Myocyte (in vitro differentiated cells): Measurements from ENCODE around the gene RICTOR. TPM values are rescaled to one million over a fixed set of nuclear protein-coding genes. Genes with fewer than 3 reads are reported as not detected.
A peak's percentile ranks its signal among the peaks of the same experiment; 100 is the strongest.

Source experiments
- DNase-seq: peaks from one replicate; pipeline ENCODE4 v3.0.0-alpha.2; 2012; ENCODE audit warnings: low read depth
- total RNA-seq: library from RNA; depleted of rRNA; stranded (reverse); fragments of >200 nt; gene quantifications from 2 replicates; pipeline ENCODE4 v1.2.3, GENCODE V29; 2014

Gene RICTOR
- total RNA-seq, 1 donor from 2014 or later: 28.5 TPM

DNA sequence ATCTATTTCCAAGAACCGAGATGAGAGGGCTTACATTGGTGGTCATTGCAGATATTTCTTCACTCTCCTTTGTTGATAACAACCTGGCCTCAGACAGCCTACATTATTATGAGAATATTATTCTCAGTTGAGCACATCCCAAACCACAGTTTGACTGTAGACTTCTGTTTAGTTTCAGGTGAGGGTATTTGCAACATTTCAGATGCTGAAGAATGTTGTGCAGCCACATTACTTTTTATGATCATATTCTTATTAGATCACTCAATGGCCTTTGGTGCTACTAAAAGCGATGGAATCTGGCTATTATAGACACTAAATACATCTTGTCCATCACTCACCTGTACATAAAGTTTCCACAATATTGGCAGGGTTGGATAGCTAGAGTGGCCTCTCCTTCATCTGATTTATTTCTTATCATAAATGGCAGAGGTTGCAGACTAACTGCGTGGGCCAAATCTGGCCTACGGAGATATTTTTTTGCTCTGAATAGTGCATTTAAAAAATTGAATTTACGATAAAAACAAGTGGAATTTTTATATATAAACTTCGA is 26.2 kb upstream of the RICTOR start:
- DNase-seq: no peak

DNA sequence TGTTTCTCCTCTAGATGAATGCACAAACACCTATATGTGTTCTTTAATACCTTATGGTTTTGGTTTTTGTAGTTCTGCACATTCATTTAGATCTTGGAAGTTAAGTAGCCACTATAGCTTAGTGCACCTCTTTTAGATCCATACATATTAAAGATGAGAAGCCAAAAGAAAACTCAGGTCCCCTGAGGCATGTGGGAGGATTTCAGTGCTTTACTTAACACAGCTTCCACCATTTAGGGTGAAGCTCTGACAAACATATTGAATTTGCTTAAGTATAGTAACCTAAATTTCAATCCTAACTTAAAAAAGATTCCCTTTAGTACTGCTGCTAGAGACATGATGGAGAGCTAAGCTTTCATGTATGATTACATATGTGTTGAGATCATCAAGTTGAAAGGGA is 25.6 kb upstream of the RICTOR start:
- DNase-seq: no peak

DNA sequence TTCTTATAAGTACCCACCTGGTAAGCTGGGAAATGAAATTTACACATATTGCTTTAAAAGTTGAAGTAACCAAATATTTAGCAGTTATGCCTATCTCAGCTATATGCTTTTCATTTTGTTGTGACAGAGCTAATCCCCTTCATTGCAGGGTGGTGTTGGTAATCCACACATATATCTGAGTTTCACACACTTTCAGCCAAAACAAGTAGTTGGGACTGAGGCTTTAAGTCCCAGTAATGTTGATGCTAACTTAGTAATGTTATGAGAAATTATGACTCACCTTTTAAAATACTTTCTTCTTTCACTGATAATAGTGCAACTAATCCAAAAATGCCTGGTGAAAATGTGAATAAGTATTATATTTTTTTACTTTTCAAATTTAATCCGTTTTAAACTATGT is 19.2 kb upstream of the RICTOR start:
- DNase-seq: no peak

DNA sequence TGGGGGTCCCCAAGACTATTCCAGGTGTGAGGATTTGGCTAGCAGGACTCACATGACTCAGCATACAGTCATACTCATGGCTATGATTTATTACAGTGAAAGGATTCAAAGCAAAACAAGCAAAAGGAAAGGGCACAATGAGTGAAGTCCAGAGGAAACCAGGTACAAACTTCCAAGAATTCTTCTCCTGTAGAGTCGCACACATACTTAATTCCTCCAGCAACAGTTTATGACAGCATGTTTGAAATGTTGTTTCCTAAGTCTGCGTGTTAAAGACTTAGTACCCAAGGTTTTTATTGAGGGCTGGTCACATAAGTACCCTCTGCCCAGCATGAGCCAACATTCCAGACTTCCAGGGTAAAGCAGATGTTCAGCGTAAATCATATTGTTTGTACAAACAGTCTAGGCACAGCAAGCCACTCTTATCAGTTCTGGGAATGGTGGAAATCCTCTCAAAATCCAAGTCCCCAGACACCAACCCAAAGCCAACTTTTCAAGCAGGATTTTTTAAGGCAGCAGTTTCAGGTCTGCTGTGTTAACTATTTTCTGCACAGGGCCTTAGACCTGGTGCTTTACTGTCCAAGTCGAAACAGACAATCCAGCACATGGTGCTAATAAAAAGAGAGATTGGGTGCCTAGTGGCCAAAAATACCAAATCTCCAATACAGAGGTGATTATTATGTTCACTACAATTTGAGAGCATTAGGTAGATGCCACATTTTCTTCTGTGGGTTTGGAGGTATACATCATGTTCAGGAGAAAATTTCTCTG is 18.6 kb upstream of the RICTOR start:
- DNase-seq: peak; percentile 60

DNA sequence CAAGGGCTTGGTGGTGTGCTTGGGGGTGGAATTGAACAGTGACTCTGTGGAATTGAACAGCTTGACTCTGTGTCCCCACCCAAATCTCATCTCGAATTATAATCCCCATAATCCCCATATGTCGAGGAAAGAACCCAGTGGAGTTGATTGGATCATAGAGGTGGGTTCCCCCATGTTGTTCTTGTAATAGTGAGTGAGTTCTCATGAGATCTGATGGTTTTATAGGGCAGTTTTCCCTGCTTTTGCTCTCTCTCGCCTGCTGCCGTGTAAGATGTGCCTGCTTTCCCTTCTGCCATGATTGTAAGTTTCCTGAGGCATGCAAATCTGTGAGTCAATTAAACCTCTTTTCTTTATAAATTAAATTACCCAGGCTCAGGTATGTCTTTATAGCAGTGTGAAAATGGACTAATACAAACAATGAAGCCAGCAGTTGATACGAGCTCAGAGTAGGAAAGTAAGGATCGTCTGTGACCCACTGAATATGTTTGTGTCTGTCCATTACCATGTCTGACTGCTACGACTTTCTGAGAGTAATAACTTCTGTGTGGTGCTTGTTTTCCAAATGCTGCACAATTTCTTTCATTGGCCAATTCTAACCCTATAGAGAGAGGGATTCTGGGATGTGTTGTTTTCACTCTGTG is 17.9 kb upstream of the RICTOR start:
- DNase-seq: no peak

DNA sequence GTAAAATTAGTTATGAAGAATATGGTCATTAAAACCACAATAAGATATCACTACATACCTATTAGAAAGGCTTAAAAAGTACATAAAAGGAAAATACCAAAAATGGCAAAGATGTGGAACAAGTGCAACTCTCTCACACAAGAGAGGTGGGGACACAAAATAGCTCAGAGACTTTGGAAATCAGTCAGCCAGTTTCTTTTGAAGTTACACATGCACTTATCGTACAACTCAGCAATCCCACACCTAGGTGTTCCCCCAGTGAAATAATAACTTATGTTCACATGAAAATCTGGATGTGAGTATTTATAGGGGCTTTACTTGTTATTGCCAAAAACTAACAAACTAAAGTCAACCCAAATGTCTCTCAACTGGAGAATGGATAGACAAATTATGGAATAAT is 9.8 kb upstream of the RICTOR start:
- DNase-seq: no peak

DNA sequence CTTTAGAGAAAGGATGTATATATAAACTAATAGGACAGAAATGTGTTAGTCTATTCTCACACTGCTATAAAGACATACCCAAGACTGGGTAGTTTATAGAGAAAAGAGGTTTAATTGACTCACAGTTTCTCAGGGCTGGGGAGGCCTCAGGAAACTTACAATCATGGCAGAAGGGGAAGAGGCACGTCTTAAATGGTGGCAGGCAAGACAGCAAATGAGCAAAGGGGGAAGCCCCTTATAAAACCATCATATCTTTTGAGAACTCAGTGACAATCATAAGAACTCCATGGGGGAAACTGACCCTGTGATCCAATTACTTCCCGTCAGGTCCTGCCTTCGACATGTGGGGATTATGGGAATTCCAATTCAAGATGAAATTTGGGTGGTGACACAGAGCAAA is 8.8 kb upstream of the RICTOR start:
- no peak for DNase-seq

DNA sequence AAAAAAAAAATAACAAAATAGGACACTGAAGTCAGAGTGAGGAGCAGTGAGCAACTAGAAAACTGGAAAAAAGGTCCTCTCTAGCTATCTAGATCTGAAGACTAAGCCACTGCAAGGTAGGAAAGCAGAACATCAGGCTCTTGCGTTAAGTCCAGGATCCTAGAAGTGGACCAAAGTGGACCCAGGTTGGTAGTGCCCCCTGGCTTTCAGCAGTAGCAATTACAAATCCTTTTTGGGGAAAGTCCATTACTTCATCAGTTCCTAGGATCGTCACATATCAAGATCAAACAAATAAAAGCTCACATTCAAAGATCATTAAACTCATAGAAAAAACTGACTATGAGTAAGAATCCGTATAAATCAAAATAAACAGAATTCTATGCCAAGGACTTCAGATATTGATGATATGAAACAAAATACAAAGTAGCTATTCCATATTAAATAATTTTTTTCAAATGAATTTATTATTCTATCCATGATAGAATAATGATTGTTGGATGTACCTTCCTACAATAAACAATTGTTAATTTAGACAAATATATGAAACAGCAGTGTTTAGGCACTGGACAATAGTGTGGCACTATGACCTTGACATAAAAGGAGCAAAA is 6.5 kb upstream of the RICTOR start:
- peak; percentile 56 for DNase-seq

DNA sequence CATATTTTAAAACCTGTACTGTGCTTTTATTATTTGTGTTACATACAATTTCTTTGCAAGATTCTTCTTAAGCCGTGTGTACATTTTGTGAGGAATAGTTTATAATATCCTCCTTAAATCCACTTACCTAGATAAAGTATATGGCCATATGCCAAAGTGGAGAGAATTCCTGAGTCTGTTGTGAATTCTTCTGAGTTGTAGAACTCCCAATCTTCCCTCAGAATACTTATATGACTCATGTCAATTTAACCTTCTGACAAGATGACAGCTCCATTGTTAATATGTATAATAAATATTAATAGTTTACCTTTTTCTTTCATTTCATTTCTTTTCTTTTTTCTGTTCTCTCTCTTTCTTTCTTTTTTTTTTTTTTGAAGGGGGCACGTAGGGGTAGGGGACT is 6.0 kb upstream of the RICTOR start:
- DNase-seq: no peak

DNA sequence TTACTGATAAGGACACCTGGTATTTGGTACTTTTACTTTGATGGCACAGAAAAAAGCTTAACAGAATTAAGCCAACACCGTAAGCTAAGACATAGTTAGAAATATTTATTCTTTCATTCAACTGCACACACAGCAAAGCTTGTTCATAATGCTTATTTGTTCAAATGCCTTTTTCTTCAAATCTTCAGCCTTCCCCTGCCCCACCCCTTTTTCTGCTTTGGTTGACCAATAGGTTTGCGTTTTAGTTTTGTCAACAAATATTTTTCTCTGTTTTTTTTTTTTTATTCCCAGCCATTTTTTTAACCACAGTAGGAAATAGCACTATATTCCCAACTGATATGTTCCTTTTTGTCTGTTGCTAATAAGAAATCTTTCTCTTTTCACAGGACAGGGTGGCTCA is 4.9 kb upstream of the RICTOR start:
- DNase-seq: no peak

DNA sequence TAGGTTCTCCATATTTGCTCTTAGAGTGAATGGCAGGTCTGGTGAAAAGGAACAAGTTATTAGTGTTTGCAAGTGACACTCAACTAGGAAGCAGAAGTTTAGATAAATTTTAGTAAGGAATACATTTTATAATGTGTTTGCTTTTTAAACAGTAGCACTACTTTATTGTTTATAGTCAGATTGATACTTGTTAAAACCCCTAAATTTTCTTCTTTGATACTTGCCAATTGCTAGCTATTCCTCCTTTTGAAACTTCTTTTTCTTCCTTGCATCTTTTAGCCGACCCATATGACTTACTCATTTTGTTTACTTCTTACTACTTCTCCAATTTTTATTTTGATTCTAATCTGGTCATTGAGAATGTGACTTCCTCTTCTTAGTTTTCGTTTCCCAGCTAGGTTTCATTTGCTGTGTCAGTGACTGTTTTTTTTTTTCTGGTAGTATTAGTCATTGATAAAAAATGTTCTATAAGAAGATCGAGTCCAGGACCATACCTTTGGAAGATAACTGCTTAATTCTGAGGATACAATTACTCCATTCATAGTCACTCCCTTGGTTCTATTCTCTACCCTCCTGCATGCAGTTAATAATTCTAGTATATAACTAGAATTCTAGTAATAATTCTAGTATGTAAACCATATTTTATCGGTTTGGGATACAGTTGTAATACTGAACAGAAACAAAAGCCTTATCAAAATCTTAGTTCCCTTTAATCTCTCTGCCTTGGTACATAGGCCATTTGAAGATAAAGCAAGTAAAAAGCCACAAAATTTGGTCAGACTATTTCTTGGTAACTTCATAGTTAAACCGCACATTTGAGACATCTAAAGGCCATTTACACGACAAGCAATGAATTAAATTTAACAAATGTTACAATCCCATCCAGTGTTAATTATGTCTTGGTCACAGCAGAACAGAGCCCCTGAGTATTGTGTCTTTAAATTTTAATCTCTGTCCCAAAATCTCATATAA is 2.8 kb upstream of the RICTOR start:
- no peak for DNase-seq

DNA sequence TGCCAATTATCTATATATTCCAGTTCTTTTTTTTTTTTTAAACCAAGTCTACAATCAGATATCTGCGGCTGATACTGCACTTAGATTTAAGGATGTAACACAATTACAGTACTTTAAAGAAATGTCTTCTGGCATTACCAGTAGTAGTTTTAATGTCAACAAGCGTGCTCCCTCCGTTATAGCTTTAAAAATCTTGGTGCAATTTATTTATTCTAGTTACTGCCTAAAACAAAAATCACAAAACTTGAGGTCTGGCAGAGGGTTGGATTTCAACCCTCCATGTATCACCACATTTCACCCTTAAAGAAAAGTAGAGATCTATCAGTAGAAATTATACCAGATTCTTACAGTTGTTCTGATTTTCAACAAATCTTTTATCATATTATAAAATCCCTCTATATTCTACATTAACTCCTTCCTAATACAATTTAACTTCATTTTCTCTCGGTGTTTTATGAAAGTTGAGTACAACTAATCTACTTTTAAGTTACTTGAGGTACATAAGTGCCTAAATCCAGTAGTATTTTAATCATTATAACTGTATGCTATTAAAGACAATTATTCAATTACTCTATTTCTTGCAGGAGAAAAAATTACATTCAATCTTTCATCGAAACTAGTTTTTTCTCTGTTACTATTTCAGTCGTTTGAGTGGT is 2.0 kb upstream of the RICTOR start:
- DNase-seq: no peak

DNA sequence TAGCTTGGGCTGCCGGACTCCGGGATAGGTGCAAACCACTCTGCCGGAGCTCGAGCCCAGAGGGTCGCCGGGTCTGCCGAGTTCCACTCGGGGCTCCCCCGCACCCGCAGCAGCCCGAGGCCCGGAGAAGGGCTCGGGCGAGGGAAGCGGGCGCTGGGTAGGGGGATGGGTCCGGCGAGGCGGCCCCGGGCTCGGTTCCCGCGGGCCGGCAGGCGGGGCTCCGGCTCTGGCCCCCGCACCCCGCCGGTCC is 507 bp downstream of the RICTOR start:
- DNase-seq: no peak

DNA sequence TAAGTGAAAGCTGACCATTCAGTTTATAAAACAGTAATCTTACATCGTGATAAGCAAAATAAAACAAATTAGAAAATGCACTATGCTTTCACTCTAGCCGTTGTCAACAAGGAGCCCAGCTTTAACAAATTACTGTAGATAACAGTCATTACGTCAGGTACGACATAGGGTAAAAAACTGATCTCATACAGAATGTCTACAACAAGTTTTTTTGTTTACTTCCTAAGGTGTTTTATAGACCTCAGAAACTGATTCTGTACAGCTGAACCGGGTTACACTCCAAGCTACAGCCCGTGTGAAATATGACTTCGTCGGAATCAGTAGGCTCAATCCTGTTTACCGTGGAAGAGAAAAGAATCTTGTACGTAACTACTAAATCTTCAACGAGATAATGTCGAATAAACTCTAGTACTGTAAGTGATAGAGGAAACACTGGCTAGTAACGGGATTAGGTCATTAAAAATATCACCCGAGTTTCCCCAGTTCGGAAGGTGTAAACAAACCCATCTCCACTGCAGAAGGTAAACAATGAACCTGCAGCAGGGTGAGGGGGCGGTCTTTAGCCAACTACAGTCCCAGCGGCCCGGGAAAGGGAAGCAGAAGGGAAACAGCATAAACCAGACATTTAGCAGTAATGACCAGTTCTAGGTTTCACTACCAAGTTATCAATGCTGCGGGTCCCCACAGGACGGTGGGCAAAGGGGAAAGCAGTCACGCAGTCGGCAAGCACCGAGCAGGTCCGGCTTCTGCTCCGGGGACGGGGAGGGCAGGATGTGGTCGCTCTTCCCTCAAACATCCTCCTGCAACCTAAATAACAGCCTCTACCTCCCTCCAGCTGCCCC is 1.1 kb downstream of the RICTOR start:
- DNase-seq: peak; percentile 30

DNA sequence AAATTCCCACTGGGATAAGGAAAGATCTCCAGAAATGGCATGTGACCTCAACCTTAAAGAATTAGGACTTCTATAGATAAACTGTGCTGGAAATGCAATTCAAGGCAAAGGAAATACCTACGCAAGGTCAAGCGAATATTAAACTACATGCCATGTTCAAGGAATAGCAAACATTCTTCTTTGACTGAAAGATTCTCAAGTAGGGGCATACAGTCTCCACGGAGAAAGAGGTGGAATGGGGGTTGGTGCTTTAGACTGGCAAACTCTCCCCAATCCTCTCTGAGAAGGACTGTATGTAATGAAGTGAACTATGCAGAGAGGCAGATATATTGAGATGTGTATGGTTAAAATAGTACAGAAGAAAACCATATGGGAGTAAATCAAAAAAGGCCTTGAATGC is 6.1 kb downstream of the RICTOR start:
- no peak for DNase-seq

DNA sequence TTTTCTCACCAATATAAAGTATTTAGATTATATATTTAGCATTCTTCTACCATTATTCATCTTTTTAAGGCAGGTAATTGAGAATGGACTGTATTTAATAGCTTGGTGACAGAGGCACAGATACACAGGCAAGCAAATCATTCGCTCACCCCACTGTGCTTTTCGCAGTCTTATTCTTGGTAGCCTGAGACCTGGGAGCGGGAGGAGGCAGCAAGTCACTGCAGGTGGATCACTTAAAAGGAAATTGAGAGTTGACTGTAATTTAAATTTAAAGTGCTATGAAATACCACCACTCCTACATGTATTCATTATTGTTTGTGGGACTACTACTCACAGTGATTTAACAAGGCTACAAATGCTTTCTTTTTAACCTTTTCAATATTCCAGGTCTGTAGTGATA is 9.7 kb downstream of the RICTOR start:
- DNase-seq: no peak

DNA sequence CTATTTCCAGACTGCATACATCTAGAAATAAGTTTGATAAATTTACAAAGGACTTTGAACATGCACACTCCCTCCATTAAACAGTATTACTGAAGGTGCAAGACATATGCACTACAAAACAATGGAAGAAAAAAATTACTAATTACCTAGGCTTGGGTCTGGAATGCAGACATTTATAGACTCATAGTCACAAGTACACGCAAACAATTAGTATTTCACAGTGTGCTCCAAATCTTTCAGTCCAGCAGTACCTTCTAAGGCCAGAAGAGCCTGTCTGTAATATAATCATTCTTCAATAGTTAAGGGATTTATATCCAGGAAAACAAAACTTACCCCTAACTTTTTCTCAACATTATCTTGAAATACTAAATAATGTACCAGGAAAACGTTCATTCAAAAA is 11.2 kb downstream of the RICTOR start:
- no peak for DNase-seq

DNA sequence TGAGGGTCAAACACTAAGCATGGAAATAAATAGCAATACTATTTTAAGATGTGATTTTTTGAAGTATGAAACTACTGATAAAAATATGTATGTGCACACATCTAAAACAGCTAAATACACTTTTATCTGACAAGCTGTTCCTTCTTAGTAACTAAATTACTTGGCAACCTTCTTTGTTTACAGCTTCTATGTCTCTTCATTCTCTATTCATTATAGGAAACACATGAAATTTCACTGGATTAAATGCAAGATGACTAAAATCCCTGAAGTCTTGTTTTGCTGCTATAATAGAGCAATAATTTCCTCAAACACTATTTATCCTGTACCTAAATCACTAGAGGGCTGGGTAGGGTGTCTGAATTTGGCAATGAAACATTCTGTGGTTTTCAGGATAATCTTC is 11.7 kb downstream of the RICTOR start:
- no peak for DNase-seq

DNA sequence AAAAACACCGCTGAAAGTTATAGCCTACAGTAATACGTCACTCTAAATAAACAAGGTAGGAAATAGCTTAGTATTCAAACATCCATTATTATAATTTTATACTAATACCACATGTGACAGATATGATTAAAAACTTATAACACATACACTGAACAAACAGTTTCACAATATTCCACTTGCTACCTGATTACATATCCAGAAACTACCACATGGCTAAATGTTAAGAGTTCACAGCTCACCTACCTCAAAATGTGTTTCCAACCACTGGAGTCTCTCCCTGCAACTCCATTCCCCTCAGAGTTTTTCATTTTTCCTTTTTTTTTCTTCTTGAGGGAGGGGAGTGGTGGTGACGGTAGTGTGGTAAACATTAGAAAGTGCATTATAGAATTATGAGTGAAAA is 12.1 kb downstream of the RICTOR start:
- DNase-seq: no peak

DNA sequence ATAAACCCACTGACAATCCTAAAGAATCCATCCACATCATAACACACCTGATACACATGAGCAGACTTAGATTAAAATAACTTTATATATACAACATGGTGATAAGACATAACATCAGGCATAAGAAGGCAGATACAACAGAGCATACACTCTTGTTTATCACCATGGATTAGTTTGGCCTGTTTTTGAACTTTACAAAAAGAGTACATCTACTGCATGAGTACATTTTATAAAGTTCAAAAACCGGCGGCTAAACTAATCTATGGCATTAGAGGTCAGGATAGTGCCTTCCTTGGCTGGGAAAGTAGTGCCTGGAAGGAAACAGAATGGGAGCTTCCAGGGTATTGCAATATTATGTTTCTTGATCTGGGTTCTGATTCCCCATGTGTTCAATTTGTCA is 15.1 kb downstream of the RICTOR start:
- no peak for DNase-seq
